Measurements from ENCODE around the gene MAPK11. TPM values are rescaled to one million over a fixed set of nuclear protein-coding genes. Genes with fewer than 3 reads are reported as not detected.

Gene MAPK11
- total and polyA plus RNA-seq, 2 donors (not counting 1 experiment from before 2014, with no cell fraction given): 8.1 to 9.9 TPM

- Histone ChIP-seq H3K4me3 (ENCODE audit: control extremely low read depth in 1 of 5, extremely low read depth in 1 of 5, insufficient read depth in 1 of 5, low read depth in 2 of 5, low read length in 4 of 5) (peak overlapping the region in 2 of 5 experiments; percentile 69 to 80), H3K27ac (ENCODE audit: low read length in 2 of 2) (no peak overlapping the region), H4K20me1 (ENCODE audit: control insufficient read depth, insufficient read depth, low read length, poor library complexity, severe bottlenecking) (peaks cover 28% of the 10 kb centered on the region), H3K79me2 (ENCODE audit: control insufficient read depth, insufficient read depth, low read length) (peaks cover 12% of the 10 kb centered on the region), H3K27me3 (replicated peaks in 1 of 4; ENCODE audit: control extremely low read depth in 1 of 4, control insufficient read depth in 3 of 4, insufficient read depth in 4 of 4, low read length in 3 of 4) (no peaks in the 10 kb centered on the region), H3K4me2 (replicated peaks; ENCODE audit: low read depth, low read length, poor library complexity, severe bottlenecking) (peak overlapping the region; percentile 95), H3K36me3 (replicated peaks in 1 of 2; ENCODE audit: control extremely low read depth in 1 of 2, control insufficient read depth in 1 of 2, extremely low read depth in 1 of 2, insufficient read depth in 2 of 2, low read length in 1 of 2) (peaks cover 0 to 13% of the 10 kb centered on the region in 2 experiments), H3K4me1 (ENCODE audit: control insufficient read depth in 2 of 2, insufficient read depth in 2 of 2, low read length in 2 of 2) (peaks cover 14 to 38% of the 10 kb centered on the region in 2 donors), H2AFZ (ENCODE audit: insufficient read depth, low read depth, low read length, poor library complexity, severe bottlenecking) (peak overlapping the region; percentile 83), H3K9me3 (ENCODE audit: control extremely low read depth in 1 of 3, control insufficient read depth in 2 of 3, insufficient read depth in 1 of 3, low read length in 2 of 3) (no peaks in the 10 kb centered on the region), H3K9ac (ENCODE audit: low read length) (no peak overlapping the region)
- Mint-ChIP-seq H3K4me1 (peaks cover 22% of the 10 kb centered on the region), H3K9me3 (ENCODE audit: insufficient read depth) (no peaks in the 10 kb centered on the region), H3K27ac (peak overlapping the region; percentile 67), H3K27me3 (no peaks in the 10 kb centered on the region), H3K4me3 (peak overlapping the region; percentile 86)
- DNase-seq (peak; percentile 82), ATAC-seq (ENCODE audit: low read depth) (peak; percentile 67)
- intact Hi-C loops (cut with micrococcal nuclease): loop anchor here (1.0 to 5.0 kb wide), 6 partner anchors 8 to 330 kb away; partner anchors contain the start of genes CHKB, DENND6B and MAPK11
- TF ChIP-seq CTCF (IDR thresholded peaks at IDR 0.05): peak; percentile 76
- TF ChIP-seq EZH2 (IDR thresholded peaks at IDR 0.05; ENCODE audit: borderline replicate concordance, insufficient read depth, low read depth, low read length, poor library complexity, severe bottlenecking): no peak
- ChIA-PET CTCF (interaction anchor here (0.6 to 3.8 kb wide), 25 partner anchors 10 to 369 kb away, joined by 3 to 52 read pairs (median 4); partner anchors contain the start of genes DENND6B, MAPK12, PLXNB2 and SCO2), POLR2A (interaction anchor here (0.6 to 3.1 kb wide), 7 partner anchors 9 to 369 kb away, joined by 3 to 12 read pairs (median 4); no protein-coding TSS in a partner anchor)
- WGBS (ENCODE audit: insufficient coverage): 61% methylated on average over 15 of the region's 25 CpGs
Measured at GRCh38 chr22:50252082-50253045, 17.8 kb downstream of the MAPK11 start.

All from B cell (primary cell).